H1 (cell line): ENCODE data around the gene FGF10. TPM values are rescaled to one million over a fixed set of nuclear protein-coding genes. Genes with fewer than 3 reads are reported as not detected.

Source experiments
- CTCF ChIA-PET: fragments of 300-600 bp; sonication (Branson Sonifier 250); formaldehyde crosslinking; loops from one replicate; lab custom pipeline; 2021; ENCODE audit not compliant: partially characterized antibody; lab: Charles Lee
- POLR2A ChIA-PET: fragments of 300-600 bp; sonication (Branson Sonifier 250); formaldehyde crosslinking; loops from one replicate; lab custom pipeline; 2021; ENCODE audit warnings: inconsistent platforms; ENCODE audit not compliant: partially characterized antibody; lab: Charles Lee
- DNase-seq, 2 experiments: peaks; one replicate each; pipeline versions ENCODE4 v3.0.0 to v3.0.0-alpha.2; 2010 to 2022; ENCODE audit warnings: low spot score in 2 of 2, low read depth in 1 of 2, mixed read lengths in 1 of 2
- FAIRE-seq: peaks from 2 replicates; lab custom pipeline; 2011; peaks lifted over from hg19 to GRCh38; lab: Jason Lieb, UNC
- H2AFZ ChIP-seq: 2 replicates; pipeline ENCODE4 v1.8.1; 2012; ENCODE audit warnings: low read length, inconsistent platforms
- H2AK5ac ChIP-seq: 2 replicates; pipeline ENCODE4 v1.6.1; 2013; ENCODE audit warnings: low read depth, low read length
- H2BK120ac ChIP-seq: replicated peaks from 2 replicates; pipeline ENCODE3; 2013; ENCODE audit warnings: low read depth, low read length, inconsistent platforms
- H2BK12ac ChIP-seq: 2 replicates; pipeline ENCODE4 v1.6.1; 2013; ENCODE audit warnings: low read depth, low read length
- H2BK15ac ChIP-seq: 2 replicates; pipeline ENCODE4 v1.6.1; 2013; ENCODE audit warnings: low read length
- H2BK20ac ChIP-seq: 2 replicates; pipeline ENCODE4 v1.6.1; 2013; ENCODE audit warnings: low read length
- H2BK5ac ChIP-seq: 2 replicates; pipeline ENCODE4 v1.6.1; 2013; ENCODE audit warnings: low read depth, low read length
- H3K14ac ChIP-seq: 2 replicates; pipeline ENCODE4 v1.6.1; 2013; ENCODE audit warnings: inconsistent platforms; ENCODE audit not compliant: insufficient read length
- H3K18ac ChIP-seq: 2 replicates; pipeline ENCODE4 v1.6.1; 2013; ENCODE audit warnings: low read length; ENCODE audit errors: extremely low read depth
- H3K23ac ChIP-seq: 2 replicates; pipeline ENCODE4 v1.6.1; 2013; ENCODE audit warnings: inconsistent platforms; ENCODE audit not compliant: insufficient read length
- H3K23me2 ChIP-seq: 2 replicates; pipeline ENCODE4 v1.6.1; 2013; ENCODE audit warnings: low read depth, low read length
- H3K27ac ChIP-seq: 2 replicates; pipeline ENCODE4 v1.6.1; 2011; ENCODE audit warnings: low read depth, low read length, inconsistent platforms
- H3K27me3 ChIP-seq, 4 experiments: replicated peaks in 1 of 4; 1 replicate in 1 of 4; 2 replicates in 3 of 4; pipeline versions ENCODE4 v1.6.1 to v1.8.1; 2011 to 2013; ENCODE audit warnings: low read length in 3 of 4, mild to moderate bottlenecking in 3 of 4, inconsistent platforms in 2 of 4, mixed read lengths in 2 of 4, moderate library complexity in 1 of 4; ENCODE audit not compliant: control insufficient read depth in 3 of 4, insufficient read depth in 3 of 4; ENCODE audit errors: extremely low read depth in 1 of 4
- H3K36me3 ChIP-seq, 4 experiments: 2 replicates each; pipeline versions ENCODE4 v1.6.1 to v1.8.1; 2011 to 2013; ENCODE audit warnings: mild to moderate bottlenecking in 4 of 4, low read length in 3 of 4, moderate library complexity in 2 of 4, control low read depth in 1 of 4, inconsistent platforms in 1 of 4; ENCODE audit not compliant: insufficient read depth in 4 of 4, control insufficient read depth in 2 of 4
- H3K4ac ChIP-seq: replicated peaks from 2 replicates; pipeline ENCODE3; 2013; ENCODE audit warnings: low read length, low read depth, mixed read lengths, inconsistent platforms; ENCODE audit not compliant: insufficient read length
- H3K4me1 ChIP-seq, 4 experiments: replicated peaks in 1 of 4; 1 replicate in 1 of 4; 2 replicates in 3 of 4; pipeline versions ENCODE4 v1.6.1 to v1.8.1; 2011 to 2013; ENCODE audit warnings: low read length in 3 of 4, inconsistent platforms in 2 of 4, mixed read lengths in 1 of 4; ENCODE audit not compliant: insufficient read depth in 4 of 4, control insufficient read depth in 3 of 4
- H3K4me2 ChIP-seq, 2 experiments: 2 replicates each; pipeline versions ENCODE4 v1.6.1 to v1.8.1; 2011 to 2013; ENCODE audit warnings: low read depth in 2 of 2, low read length in 2 of 2, control low read depth in 1 of 2, inconsistent platforms in 1 of 2, mild to moderate bottlenecking in 1 of 2; ENCODE audit not compliant: insufficient read depth in 1 of 2
- H3K4me3 ChIP-seq, 4 experiments: fragments of 200-600, 300-600 bp in 1 of 4; sonication (generic), shearing (Covaris generic), sonication (Bioruptor Twin) in 1 of 4; 2 replicates each; pipeline versions ENCODE4 v1.5.1 to v1.8.1; 2011 to 2016; ENCODE audit warnings: low read length in 4 of 4, low read depth in 3 of 4, control low read depth in 2 of 4, inconsistent platforms in 2 of 4, mild to moderate bottlenecking in 2 of 4, mixed read lengths in 1 of 4, moderate library complexity in 1 of 4; ENCODE audit not compliant: insufficient read depth in 2 of 4; ENCODE audit errors: extremely low read depth in 1 of 4
- H3K56ac ChIP-seq: replicated peaks from 2 replicates; pipeline ENCODE3; 2013; ENCODE audit warnings: low read depth, mild to moderate bottlenecking, mixed read lengths, low read length, inconsistent platforms; ENCODE audit not compliant: insufficient read length
- H3K79me1 ChIP-seq: 2 replicates; pipeline ENCODE4 v1.6.1; 2013; ENCODE audit warnings: low read depth, low read length, control low read depth
- H3K79me2 ChIP-seq, 2 experiments: 2 replicates each; pipeline versions ENCODE4 v1.6.1 to v1.8.1; 2012 to 2013; ENCODE audit warnings: low read length in 2 of 2, mild to moderate bottlenecking in 2 of 2, inconsistent platforms in 1 of 2; ENCODE audit not compliant: insufficient read depth in 2 of 2, control insufficient read depth in 1 of 2
- H3K9ac ChIP-seq, 4 experiments: replicated peaks in 1 of 4; 1 replicate in 1 of 4; 2 replicates in 3 of 4; pipeline versions ENCODE4 v1.6.1 to v1.8.1; 2011 to 2013; ENCODE audit warnings: low read depth in 3 of 4, low read length in 3 of 4, control low read depth in 2 of 4, mild to moderate bottlenecking in 2 of 4, moderate library complexity in 2 of 4, inconsistent platforms in 1 of 4; ENCODE audit errors: extremely low read depth in 1 of 4
- H3K9me3 ChIP-seq, 2 experiments: 2 replicates each; pipeline versions ENCODE4 v1.6.1 to v1.8.1; 2012 to 2013; ENCODE audit warnings: mild to moderate bottlenecking in 2 of 2, moderate library complexity in 2 of 2, control low read depth in 1 of 2, inconsistent platforms in 1 of 2, low read depth in 1 of 2, low read length in 1 of 2, mixed read lengths in 1 of 2; ENCODE audit not compliant: insufficient read depth in 2 of 2
- H4K20me1 ChIP-seq, 2 experiments: replicated peaks in 1 of 2; 2 replicates each; pipeline versions ENCODE3 to v1.8.1; 2011 to 2013; ENCODE audit warnings: inconsistent platforms in 2 of 2, low read length in 2 of 2, mild to moderate bottlenecking in 1 of 2; ENCODE audit not compliant: insufficient read depth in 2 of 2, control insufficient read depth in 1 of 2
- H4K5ac ChIP-seq: 2 replicates; pipeline ENCODE4 v1.6.1; 2013; ENCODE audit warnings: low read length, low read depth, mixed read lengths, inconsistent platforms; ENCODE audit not compliant: insufficient read length
- H4K8ac ChIP-seq: 2 replicates; pipeline ENCODE4 v1.8.0; 2013; ENCODE audit warnings: mild to moderate bottlenecking, moderate library complexity, low read length, inconsistent platforms; ENCODE audit not compliant: insufficient read depth; ENCODE audit errors: extremely low read depth
- H4K91ac ChIP-seq: replicated peaks from 2 replicates; pipeline ENCODE3; 2013; ENCODE audit warnings: low read length, mixed read lengths, inconsistent platforms; ENCODE audit not compliant: insufficient read length
- BRCA1 ChIP-seq: IDR thresholded peaks from 2 replicates; pipeline ENCODE4 v1.6.1; 2012; ENCODE audit warnings: low read depth, low read length, improper control_type of control experiment
- CHD2 ChIP-seq: IDR thresholded peaks from 2 replicates; pipeline ENCODE4 v1.6.1; 2012; ENCODE audit warnings: low read length, improper control_type of control experiment
- FOSL1 ChIP-seq: IDR thresholded peaks from 2 replicates; pipeline ENCODE4 v1.6.1; 2011; ENCODE audit warnings: mild to moderate bottlenecking, low read depth, low read length, moderate library complexity; ENCODE audit not compliant: insufficient read depth
- HDAC2 ChIP-seq, 2 experiments: fragments of 300-600 bp in 1 of 2; sonication (generic) in 1 of 2; IDR thresholded peaks; 2 replicates each; pipeline ENCODE4 v1.6.1; 2011 to 2012; ENCODE audit warnings: low read depth in 2 of 2, low read length in 2 of 2, mild to moderate bottlenecking in 2 of 2, moderate library complexity in 2 of 2, borderline replicate concordance in 1 of 2, inconsistent platforms in 1 of 2
- HDAC6 ChIP-seq: IDR thresholded peaks from one replicate; pipeline ENCODE4 v1.7.1; 2012; ENCODE audit warnings: low read depth, mild to moderate bottlenecking, inconsistent platforms, low read length, moderate library complexity
- POLR2A ChIP-seq, 2 experiments: IDR thresholded peaks; 1 replicate in 1 of 2; 2 replicates in 1 of 2; pipeline ENCODE4 v1.6.1; 2011; ENCODE audit warnings: low read depth in 2 of 2, low read length in 2 of 2, mild to moderate bottlenecking in 2 of 2; ENCODE audit errors: control extremely low read depth in 1 of 2
- SIN3A ChIP-seq, 2 experiments: IDR thresholded peaks in 1 of 2; conservative IDR thresholded peaks in 1 of 2; 2 replicates each; pipeline ENCODE4 v1.6.1; 2011 to 2012; ENCODE audit warnings: low read length in 2 of 2, improper control_type of control experiment in 1 of 2, low read depth in 1 of 2, mild to moderate bottlenecking in 1 of 2
- SP2 ChIP-seq: IDR thresholded peaks from 2 replicates; pipeline ENCODE4 v1.6.1; 2012; ENCODE audit warnings: mild to moderate bottlenecking, low read length, inconsistent platforms
- SRF ChIP-seq: IDR thresholded peaks from 2 replicates; pipeline ENCODE4 v1.6.1; 2011; ENCODE audit warnings: mild to moderate bottlenecking, low read depth, low read length, moderate library complexity
- polyA plus RNA-seq, 7 experiments: library from polyadenylated mRNA; depleted of rRNA in 3 of 7; stranded (reverse) in 5 of 7; unstranded in 2 of 7; fragments of >200 nt in 5 of 7; fragments of 200-250 nt in 2 of 7; gene quantifications; 1 replicate in 5 of 7; 2 replicates in 1 of 7; 4 replicates in 1 of 7; pipeline versions ENCODE4 v1.2.1 to v1.2.3, GENCODE V29; 2011 to 2013; ENCODE audit warnings: missing spikeins in 2 of 7, mixed read lengths in 2 of 7
- total RNA-seq: library from RNA; stranded (reverse); fragmentation: NEBNext Ultra II Directional; extraction: Animal tissue kit (Norgen Biotek cat#: 25700); gene quantifications from 2 replicates; pipeline ENCODE4 v1.2.1, GENCODE V29; 2021
- TF ChIP-seq, protein P1 (sequence below): IDR thresholded peaks from 2 replicates; pipeline ENCODE4 v1.6.1; 2012; ENCODE audit warnings: inconsistent platforms
- TF ChIP-seq, protein P2 (sequence below): IDR thresholded peaks from 2 replicates; pipeline ENCODE4 v1.6.1; 2012; ENCODE audit warnings: inconsistent platforms

Gene FGF10
- total and polyA plus RNA-seq, 2 of the 8 experiments (the other 6 are each of a cell fraction or from before 2014, with no cell fraction given): 0.06 to 0.54 TPM

DNA sequence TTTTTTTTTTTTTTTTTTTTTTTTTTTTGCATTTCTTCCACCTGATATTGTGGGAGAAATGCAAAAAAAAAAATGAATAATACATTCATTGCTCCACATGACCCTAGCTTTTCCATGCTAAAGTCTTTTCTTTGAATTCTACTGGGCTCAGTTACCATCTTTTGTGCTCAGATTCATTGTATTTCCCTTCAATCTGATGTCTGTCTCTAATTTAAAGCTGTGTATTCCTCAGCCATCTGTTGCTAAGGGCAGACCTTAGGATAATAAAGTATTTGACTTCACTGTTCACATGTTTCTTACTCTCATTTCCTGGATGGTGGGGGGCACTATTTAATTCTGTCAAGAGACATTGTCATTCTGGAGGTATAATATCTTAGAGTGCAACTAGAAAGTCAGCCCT is 123.5 kb downstream of the FGF10 start:
- FAIRE-seq: no peak
- H3K56ac ChIP-seq: no peak overlapping the region
- TF ChIP-seq HDAC2 (IDR thresholded peaks at IDR 0.05; ENCODE audit: borderline replicate concordance in 1 of 2, low read depth in 2 of 2, low read length in 2 of 2) (no peak), SRF (no peak), SP2 (no peak), FOSL1 (no peak), POLR2A (IDR thresholded peaks at IDR 0.05; ENCODE audit: control extremely low read depth in 1 of 2, low read depth in 2 of 2, low read length in 2 of 2) (no peak), HDAC6 (no peak), BRCA1 (no peak), CHD2 (no peak), SIN3A (conservative IDR thresholded peaks at IDR 0.05 in 1 of 2, IDR thresholded peaks at IDR 0.05 in 1 of 2; ENCODE audit: low read depth in 1 of 2, low read length in 2 of 2) (no peak)
- TF ChIP-seq, protein P1, sequence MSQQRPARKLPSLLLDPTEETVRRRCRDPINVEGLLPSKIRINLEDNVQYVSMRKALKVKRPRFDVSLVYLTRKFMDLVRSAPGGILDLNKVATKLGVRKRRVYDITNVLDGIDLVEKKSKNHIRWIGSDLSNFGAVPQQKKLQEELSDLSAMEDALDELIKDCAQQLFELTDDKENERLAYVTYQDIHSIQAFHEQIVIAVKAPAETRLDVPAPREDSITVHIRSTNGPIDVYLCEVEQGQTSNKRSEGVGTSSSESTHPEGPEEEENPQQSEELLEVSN: no peak
- TF ChIP-seq, protein P2, sequence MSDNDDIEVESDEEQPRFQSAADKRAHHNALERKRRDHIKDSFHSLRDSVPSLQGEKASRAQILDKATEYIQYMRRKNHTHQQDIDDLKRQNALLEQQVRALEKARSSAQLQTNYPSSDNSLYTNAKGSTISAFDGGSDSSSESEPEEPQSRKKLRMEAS: no peak

More for the DNA sequence above, 123.5 kb downstream of the FGF10 start:
- Histone ChIP-seq H3K23ac (no peak overlapping the region), H3K9ac (no peak overlapping the region), H3K4ac (no peak overlapping the region), H3K14ac (no peak overlapping the region), H3K27me3 (no peaks in the 10 kb centered on the region), H3K9me3 (no peaks in the 10 kb centered on the region), H3K79me1 (no peaks in the 10 kb centered on the region), H4K8ac (no peak overlapping the region), H2AFZ (no peak overlapping the region), H3K18ac (no peak overlapping the region), H4K20me1 (no peaks in the 10 kb centered on the region), H2BK12ac (no peak overlapping the region), H3K4me1 (no peaks in the 10 kb centered on the region), H4K5ac (no peak overlapping the region), H3K27ac (no peak overlapping the region), H3K79me2 (no peaks in the 10 kb centered on the region), H3K4me3 (no peak overlapping the region), H2AK5ac (no peak overlapping the region), H3K4me2 (no peak overlapping the region), H3K36me3 (no peaks in the 10 kb centered on the region), H4K91ac (no peak overlapping the region), H2BK20ac (no peak overlapping the region), H2BK120ac (no peak overlapping the region), H2BK5ac (no peak overlapping the region), H3K23me2 (no peaks in the 10 kb centered on the region), H2BK15ac (no peak overlapping the region)
- no peak for DNase-seq
- POLR2A ChIA-PET: no interaction called here
- CTCF ChIA-PET: interaction anchor here (1.6 kb wide), 1 partner anchor 16 kb away, joined by 3 read pairs; no protein-coding TSS in a partner anchor
